Measurements from ENCODE around the gene CACNG6.

Gene CACNG6

DNA sequence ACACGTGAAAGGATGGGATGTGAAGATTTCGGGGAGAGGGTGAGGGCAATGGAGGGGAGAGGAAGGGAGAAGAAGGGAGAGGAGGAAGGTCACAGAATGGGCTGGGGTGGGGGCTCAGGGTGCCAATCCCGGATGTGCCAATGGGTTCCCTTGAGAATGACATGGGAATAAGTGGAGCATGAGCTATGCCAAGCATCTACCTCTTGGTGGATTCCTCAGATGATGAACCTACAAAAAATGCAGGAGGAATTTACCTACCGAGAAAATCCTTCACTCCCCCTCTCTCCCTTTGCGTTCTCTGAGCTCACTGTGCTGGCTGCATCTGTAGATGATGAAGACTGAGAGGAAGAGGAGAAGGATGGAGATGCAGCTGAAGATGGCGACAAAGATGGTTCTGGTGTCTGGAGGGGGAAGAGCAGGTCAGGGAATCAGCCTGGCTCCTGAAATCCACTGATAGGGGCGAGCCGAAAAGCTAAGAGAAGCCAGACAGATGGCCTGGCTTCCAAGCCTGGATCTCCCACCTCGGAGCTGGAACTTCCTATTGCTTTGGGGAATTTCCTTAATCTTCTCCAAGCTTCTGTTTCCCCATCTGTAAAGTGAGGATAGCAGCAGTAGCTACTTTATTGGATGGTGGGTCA, 50.7 kb downstream of the CACNG6 start:
- no peak for DNase-seq (ENCODE audit: low read depth)
- TF ChIP-seq, protein P1, sequence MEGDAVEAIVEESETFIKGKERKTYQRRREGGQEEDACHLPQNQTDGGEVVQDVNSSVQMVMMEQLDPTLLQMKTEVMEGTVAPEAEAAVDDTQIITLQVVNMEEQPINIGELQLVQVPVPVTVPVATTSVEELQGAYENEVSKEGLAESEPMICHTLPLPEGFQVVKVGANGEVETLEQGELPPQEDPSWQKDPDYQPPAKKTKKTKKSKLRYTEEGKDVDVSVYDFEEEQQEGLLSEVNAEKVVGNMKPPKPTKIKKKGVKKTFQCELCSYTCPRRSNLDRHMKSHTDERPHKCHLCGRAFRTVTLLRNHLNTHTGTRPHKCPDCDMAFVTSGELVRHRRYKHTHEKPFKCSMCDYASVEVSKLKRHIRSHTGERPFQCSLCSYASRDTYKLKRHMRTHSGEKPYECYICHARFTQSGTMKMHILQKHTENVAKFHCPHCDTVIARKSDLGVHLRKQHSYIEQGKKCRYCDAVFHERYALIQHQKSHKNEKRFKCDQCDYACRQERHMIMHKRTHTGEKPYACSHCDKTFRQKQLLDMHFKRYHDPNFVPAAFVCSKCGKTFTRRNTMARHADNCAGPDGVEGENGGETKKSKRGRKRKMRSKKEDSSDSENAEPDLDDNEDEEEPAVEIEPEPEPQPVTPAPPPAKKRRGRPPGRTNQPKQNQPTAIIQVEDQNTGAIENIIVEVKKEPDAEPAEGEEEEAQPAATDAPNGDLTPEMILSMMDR (IDR thresholded peaks at IDR 0.05; ENCODE audit: low read depth, low read length, missing control alignments), result no peak
- no peak overlapping the region for H3K4me3 ChIP-seq (ENCODE audit: low read depth, low read length)

DNA sequence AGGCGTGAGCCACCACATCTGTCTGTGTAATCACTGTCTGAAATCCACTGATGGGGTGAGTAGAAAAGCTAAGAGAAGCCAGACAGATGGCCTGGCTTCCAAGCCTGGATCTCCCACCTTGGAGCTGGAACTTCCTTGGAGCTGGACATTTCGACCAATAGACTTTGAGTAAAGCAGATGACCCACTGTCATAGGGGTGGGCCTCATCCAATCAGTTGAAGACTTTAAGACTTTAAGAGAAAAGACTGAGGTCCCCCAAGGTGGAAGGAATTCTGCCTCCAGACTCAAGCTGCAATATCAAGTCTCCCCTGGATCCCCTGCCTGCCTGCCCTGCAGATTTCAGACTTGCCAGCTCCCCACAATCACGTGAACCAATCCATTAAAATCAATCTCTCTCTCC, 51.6 kb downstream of the CACNG6 start:
- no peak for DNase-seq (ENCODE audit: low read depth)
- TF ChIP-seq, protein P1 (IDR thresholded peaks at IDR 0.05; ENCODE audit: low read depth, low read length, missing control alignments), result no peak
- H3K4me3 ChIP-seq (ENCODE audit: low read depth, low read length), result no peak overlapping the region

DNA sequence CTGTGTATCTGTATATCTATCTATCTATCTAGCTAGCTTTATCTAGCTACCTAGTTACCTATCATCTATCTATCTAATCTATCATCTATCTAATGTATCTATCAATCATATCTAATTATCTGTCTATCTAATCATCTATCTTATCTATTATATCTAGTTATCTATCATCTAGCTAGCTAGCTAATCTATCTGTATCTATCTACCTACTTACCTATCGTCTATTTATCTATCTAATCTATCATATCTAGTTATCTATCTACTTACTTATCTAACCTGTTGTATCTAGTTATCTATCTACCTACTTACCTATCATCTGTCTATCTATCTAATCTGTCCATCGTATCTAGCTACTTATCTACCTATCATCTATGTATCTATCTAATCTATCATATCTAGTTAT, 54.3 kb downstream of the CACNG6 start:
- TF ChIP-seq, protein P1 (IDR thresholded peaks at IDR 0.05; ENCODE audit: low read depth, low read length, missing control alignments), result no peak
- H3K4me3 ChIP-seq (ENCODE audit: low read depth, low read length), result no peak overlapping the region
- DNase-seq (ENCODE audit: low read depth), result no peak

DNA sequence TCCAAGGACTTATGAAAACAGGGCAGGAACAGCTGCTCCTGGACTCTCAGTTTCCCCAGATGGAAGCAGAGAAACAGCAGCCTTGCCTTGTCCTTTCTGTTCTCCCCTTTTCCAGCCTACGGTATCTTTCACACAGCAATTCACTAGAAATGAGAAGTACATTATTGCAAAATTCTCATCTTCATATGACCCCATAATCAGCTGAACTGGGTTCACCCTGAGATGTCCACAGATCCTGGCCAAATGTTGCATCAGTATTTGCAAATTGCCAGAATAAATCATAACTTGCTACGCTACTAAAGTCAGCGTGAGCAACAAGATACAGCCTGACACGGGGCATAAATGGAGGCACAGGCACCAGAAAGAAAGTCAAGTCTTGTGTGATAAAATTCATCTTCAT, 56.2 kb downstream of the CACNG6 start:
- no peak for DNase-seq (ENCODE audit: low read depth)
- TF ChIP-seq, protein P1 (IDR thresholded peaks at IDR 0.05; ENCODE audit: low read depth, low read length, missing control alignments), result no peak
- H3K4me3 ChIP-seq (ENCODE audit: low read depth, low read length), result no peak overlapping the region
